HUES48 (cell line): Measurements from ENCODE around the gene FXYD3.
A peak's percentile ranks its signal among the peaks of the same experiment; 100 is the strongest.

Source experiments
- H3K27ac ChIP-seq: one replicate; pipeline ENCODE4 v1.7.0; 2013; ENCODE audit warnings: low read depth, low read length, inconsistent platforms
- H3K27me3 ChIP-seq: 2 replicates; pipeline ENCODE4 v1.6.1; 2013; ENCODE audit warnings: mild to moderate bottlenecking, low read length; ENCODE audit not compliant: control insufficient read depth, insufficient read depth
- H3K36me3 ChIP-seq: 2 replicates; pipeline ENCODE4 v1.6.1; 2013; ENCODE audit warnings: low read length; ENCODE audit not compliant: control insufficient read depth, insufficient read depth
- H3K4me1 ChIP-seq: 2 replicates; pipeline ENCODE4 v1.6.1; 2013; ENCODE audit warnings: mild to moderate bottlenecking, low read length; ENCODE audit not compliant: control insufficient read depth, insufficient read depth
- H3K4me3 ChIP-seq: 2 replicates; pipeline ENCODE4 v1.5.1; 2013; ENCODE audit warnings: mild to moderate bottlenecking, low read depth, low read length
- H3K9ac ChIP-seq: 2 replicates; pipeline ENCODE4 v1.6.1; 2013; ENCODE audit warnings: mild to moderate bottlenecking, low read depth, low read length, moderate library complexity
- H3K9me3 ChIP-seq: 2 replicates; pipeline ENCODE4 v1.6.1; 2013; ENCODE audit warnings: low read length; ENCODE audit not compliant: control insufficient read depth, insufficient read depth

The FXYD3 gene

GRCh38 chr19:35136231-35136630 is 20.6 kb downstream of the FXYD3 start:
- no peaks in the 10 kb centered on the region for H3K9me3 ChIP-seq
- H3K27me3 ChIP-seq, result peaks cover 7% of the 10 kb centered on the region; the same call in 1 of the 2 replicates
- H3K4me1 ChIP-seq, result peaks cover 9% of the 10 kb centered on the region; the same call in 1 of the 2 replicates
- H3K9ac ChIP-seq, result no peak overlapping the region
- no peaks in the 10 kb centered on the region for H3K36me3 ChIP-seq
- H3K4me3 ChIP-seq, result no peak overlapping the region
- no peak overlapping the region for H3K27ac ChIP-seq

- H3K36me3 ChIP-seq, result no peaks in the 10 kb centered on the region
- no peak overlapping the region for H3K9ac ChIP-seq
- no peak overlapping the region for H3K27ac ChIP-seq
- peaks cover 13% of the 10 kb centered on the region for H3K27me3 ChIP-seq
- peaks cover 14% of the 10 kb centered on the region; the same call in 1 of the 2 replicates for H3K4me1 ChIP-seq
- no peak overlapping the region for H3K4me3 ChIP-seq
- H3K9me3 ChIP-seq, result no peaks in the 10 kb centered on the region
Measured at GRCh38 chr19:35136977-35137702, 21.5 kb downstream of the FXYD3 start.

GRCh38 chr19:35138305-35138892 is 22.8 kb downstream of the FXYD3 start, which contains the start of gene FXYD1:
Gene FXYD1 (plus strand): TSS chr19:35138824. CDS start chr19:35140080, 1,256 bp downstream.
- H3K27ac ChIP-seq, result no peak within 1 kb of the TSS

GRCh38 chr19:35140207-35140961 is 24.8 kb downstream of the FXYD3 start:
- H3K9me3 ChIP-seq, result no peaks in the 10 kb centered on the region
- H3K27ac ChIP-seq, result no peak overlapping the region
- H3K9ac ChIP-seq, result no peak overlapping the region
- H3K27me3 ChIP-seq, result peaks cover 25% of the 10 kb centered on the region
- no peak overlapping the region; the same call in 1 of the 2 replicates for H3K4me3 ChIP-seq
- H3K4me1 ChIP-seq, result peaks cover 21% of the 10 kb centered on the region
- H3K36me3 ChIP-seq, result no peaks in the 10 kb centered on the region

More at GRCh38 chr19:35138305-35138892, 22.8 kb downstream of the FXYD3 start, which contains the start of gene FXYD1:
- Histone ChIP-seq H3K4me1 (peaks cover 14% of the 10 kb centered on the region; the same call in 1 of the 2 replicates), H3K4me3 (no peak within 1 kb of the TSS), H3K27me3 (peaks cover 15% of the 10 kb centered on the region), H3K9me3 (no peaks in the 10 kb centered on the region), H3K36me3 (no peaks in the 10 kb centered on the region), H3K9ac (no peak within 1 kb of the TSS)

- Histone ChIP-seq H3K27me3 (peaks cover 25% of the 10 kb centered on the region), H3K27ac (no peak overlapping the region), H3K9ac (no peak overlapping the region), H3K9me3 (no peaks in the 10 kb centered on the region), H3K4me1 (peaks cover 22% of the 10 kb centered on the region), H3K4me3 (peak overlapping the region; percentile 59), H3K36me3 (no peaks in the 10 kb centered on the region)
Measured at GRCh38 chr19:35140962-35141836, 25.6 kb downstream of the FXYD3 start.

- peaks cover 22% of the 10 kb centered on the region for H3K4me1 ChIP-seq
- no peaks in the 10 kb centered on the region for H3K9me3 ChIP-seq
- H3K27ac ChIP-seq, result no peak overlapping the region
- H3K36me3 ChIP-seq, result no peaks in the 10 kb centered on the region
- peaks cover 25% of the 10 kb centered on the region for H3K27me3 ChIP-seq
- H3K9ac ChIP-seq, result no peak overlapping the region; the same call in 1 of the 2 replicates
- peak overlapping the region; percentile 59 for H3K4me3 ChIP-seq
Measured at GRCh38 chr19:35141837-35142605, 26.4 kb downstream of the FXYD3 start.

GRCh38 chr19:35142606-35143230 is 27.1 kb downstream of the FXYD3 start:
- Histone ChIP-seq H3K9ac (no peak overlapping the region; the same call in 1 of the 2 replicates), H3K36me3 (no peaks in the 10 kb centered on the region), H3K4me3 (peak overlapping the region; percentile 62), H3K27ac (no peak overlapping the region), H3K27me3 (peaks cover 25% of the 10 kb centered on the region), H3K9me3 (no peaks in the 10 kb centered on the region), H3K4me1 (peaks cover 22% of the 10 kb centered on the region)

GRCh38 chr19:35143231-35143715 is 27.6 kb downstream of the FXYD3 start, which contains the start of gene FXYD7:
Gene FXYD7 (plus strand): TSS chr19:35143255. CDS start chr19:35143334, 79 bp downstream.
- H3K27ac ChIP-seq, result no peak within 1 kb of the TSS
- no peak within 1 kb of the TSS; the same call in 1 of the 2 replicates for H3K9ac ChIP-seq
- peaks cover 25% of the 10 kb centered on the region for H3K27me3 ChIP-seq
- no peaks in the 10 kb centered on the region for H3K36me3 ChIP-seq
- peaks cover 22% of the 10 kb centered on the region for H3K4me1 ChIP-seq
- peak within 1 kb of the TSS; percentile 62 for H3K4me3 ChIP-seq
- H3K9me3 ChIP-seq, result no peaks in the 10 kb centered on the region

GRCh38 chr19:35143818-35144217 is 28.2 kb downstream of the FXYD3 start:
- H3K4me3 ChIP-seq, result peak overlapping the region; percentile 33
- H3K9ac ChIP-seq, result no peak overlapping the region
- H3K36me3 ChIP-seq, result no peaks in the 10 kb centered on the region
- H3K4me1 ChIP-seq, result peaks cover 22% of the 10 kb centered on the region
- H3K27ac ChIP-seq, result no peak overlapping the region
- no peaks in the 10 kb centered on the region for H3K9me3 ChIP-seq
- H3K27me3 ChIP-seq, result peaks cover 25% of the 10 kb centered on the region
